SH-SY5Y (cell line): Measurements from ENCODE around the gene EXOC3.

Experiments used
- GATA2 ChIP-seq: IDR thresholded peaks from 2 replicates; pipeline ENCODE4 v1.6.1; 2011; ENCODE audit warnings: mild to moderate bottlenecking, low read depth, low read length
- GATA3 ChIP-seq: IDR thresholded peaks from 2 replicates; pipeline ENCODE4 v1.6.1; 2011; ENCODE audit warnings: low read depth, mild to moderate bottlenecking, low read length, moderate library complexity

EXOC3 gene

DNA sequence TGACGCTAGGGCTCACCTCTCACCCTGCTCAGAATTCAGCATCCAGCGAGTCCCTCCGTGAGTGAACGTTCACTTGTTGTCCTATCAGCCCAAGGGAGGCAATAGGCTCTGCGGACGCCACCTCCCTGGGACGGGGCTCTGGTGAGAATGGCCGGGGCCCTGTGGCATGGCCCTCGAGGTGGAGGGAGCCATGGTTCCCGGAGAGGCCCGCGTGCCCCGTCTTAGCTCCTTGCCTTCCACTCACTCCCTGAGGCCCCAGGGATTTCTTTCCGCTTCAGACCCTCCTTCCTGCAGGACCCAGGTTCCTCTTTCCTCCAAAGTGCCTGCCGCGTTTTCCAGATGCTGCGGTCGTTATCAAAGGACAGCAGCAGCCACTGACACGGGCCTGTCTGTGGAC is 21.5 kb downstream of the EXOC3 start:
- TF ChIP-seq GATA3 (no peak), GATA2 (no peak)

DNA sequence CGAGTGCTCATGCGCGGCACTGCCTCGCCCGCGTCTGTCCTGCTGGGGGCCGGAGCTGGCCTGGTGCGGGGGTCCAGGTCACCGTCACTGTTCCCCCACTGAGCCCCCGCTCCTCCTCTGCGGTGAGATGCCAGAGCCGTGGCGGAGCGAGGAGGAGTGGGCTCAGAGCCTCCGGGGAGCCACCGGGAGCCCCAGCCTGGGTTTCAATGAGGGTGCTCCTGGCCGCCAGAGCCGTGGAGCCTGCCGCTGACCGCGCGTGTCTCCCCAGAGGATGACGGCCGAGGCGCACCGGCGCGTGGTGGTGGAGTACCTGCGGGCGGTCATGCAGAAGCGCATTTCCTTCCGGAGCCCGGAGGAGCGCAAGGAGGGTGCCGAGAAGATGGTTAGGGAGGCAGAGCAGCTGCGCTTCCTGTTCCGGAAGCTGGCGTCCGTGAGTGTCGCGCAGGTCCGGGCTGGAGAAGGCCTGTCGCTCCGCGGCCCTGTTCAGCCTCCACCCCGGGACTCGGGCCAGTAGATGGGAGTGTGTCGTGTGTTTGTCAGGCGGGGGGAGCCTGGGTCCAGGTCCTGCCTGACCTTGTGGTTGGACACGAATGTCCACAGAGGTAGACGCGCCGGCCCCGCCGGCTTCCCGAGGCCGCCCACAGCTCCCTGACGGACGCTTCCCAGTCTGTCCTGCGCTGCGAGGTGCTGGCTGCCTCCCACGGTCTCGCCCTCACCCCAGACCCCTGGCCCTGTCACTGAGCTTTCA is 22.0 kb downstream of the EXOC3 start:
- TF ChIP-seq GATA2 = no peak

DNA sequence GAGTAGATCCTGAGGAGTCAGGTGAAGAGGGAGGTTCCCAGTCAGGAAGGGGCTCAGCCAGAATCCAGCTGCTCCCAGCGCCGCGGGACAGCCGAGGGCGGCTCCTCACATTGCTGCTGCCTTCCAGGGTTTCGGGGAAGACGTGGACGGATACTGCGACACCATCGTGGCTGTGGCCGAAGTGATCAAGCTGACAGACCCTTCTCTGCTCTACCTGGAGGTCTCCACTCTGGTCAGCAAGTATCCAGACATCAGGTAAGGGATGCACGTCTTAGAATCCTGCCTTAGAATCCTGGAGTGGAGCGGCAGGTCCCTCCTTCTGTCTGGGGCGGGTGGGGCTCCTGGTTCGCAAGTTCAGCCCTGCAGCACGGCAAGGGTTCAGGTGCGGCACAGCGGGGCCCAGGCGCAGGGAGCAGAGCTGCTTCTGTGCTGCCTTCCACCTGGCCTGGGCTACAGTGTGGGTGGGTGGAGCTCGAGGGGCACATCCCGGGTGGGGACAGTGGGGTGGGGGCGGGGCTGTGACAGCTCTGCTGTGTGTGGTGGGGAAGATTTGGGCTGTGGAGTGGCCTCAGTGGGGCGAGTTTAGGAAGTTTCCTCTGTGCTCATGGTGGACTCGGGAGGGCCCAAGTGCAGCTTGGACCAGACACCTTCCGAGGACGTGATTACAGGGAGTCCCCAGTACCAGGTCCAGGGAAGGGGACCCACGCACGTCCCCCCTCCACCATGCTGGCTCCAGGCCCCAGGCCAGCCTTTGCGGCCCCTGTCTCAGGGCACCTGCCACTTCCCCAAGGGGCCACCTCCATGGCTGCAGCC is 22.8 kb downstream of the EXOC3 start:
- TF ChIP-seq GATA2 = no peak
- no peak for TF ChIP-seq GATA3

DNA sequence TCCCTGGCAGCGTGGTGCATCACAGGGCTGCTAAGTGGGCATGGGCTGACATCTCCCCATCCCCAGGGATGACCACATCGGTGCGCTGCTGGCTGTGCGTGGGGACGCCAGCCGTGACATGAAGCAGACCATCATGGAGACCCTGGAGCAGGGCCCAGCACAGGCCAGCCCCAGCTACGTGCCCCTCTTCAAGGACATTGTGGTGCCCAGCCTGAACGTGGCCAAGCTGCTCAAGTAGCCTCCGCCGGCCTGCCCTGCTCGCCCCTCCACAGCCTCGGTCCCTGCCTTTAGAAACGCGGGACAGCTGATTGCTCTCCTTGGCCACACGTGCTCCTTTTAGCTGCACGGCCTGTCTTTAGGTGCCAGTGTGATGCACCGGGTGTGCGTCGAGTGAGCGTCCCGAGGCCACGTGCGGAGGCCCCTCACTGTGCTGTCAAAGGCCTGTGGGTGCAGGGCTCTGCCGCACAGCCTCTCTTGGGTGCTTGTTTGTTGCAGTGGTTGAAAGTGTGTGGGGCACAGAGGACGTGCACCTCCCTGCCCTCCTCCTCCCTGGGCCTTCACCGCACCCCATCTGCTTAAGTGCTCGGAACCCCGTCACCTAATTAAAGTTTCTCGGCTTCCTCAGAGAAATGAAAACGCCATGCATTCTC is 23.8 kb downstream of the EXOC3 start:
- TF ChIP-seq GATA2 (no peak), GATA3 (no peak)

DNA sequence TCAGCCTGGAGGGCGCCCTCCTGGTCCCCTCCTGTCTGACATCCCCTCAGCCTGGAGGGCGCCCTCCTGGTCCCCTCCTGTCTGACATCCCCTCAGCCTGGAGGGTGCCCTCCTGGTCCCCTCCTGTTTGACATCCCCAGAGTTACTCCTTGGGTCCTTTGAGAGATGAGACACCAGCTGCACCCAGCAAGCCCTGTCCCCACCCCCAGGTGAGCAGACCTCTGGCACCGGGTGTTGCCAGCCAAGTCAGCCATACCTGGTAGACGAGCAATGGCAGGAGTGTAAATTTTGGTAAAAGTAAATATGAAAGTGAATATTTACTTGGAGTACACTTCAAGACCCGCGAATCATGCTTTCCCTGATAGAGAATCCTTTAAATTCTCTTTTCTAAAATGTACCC is 25.4 kb downstream of the EXOC3 start:
- TF ChIP-seq GATA3 (no peak), GATA2 (no peak)

DNA sequence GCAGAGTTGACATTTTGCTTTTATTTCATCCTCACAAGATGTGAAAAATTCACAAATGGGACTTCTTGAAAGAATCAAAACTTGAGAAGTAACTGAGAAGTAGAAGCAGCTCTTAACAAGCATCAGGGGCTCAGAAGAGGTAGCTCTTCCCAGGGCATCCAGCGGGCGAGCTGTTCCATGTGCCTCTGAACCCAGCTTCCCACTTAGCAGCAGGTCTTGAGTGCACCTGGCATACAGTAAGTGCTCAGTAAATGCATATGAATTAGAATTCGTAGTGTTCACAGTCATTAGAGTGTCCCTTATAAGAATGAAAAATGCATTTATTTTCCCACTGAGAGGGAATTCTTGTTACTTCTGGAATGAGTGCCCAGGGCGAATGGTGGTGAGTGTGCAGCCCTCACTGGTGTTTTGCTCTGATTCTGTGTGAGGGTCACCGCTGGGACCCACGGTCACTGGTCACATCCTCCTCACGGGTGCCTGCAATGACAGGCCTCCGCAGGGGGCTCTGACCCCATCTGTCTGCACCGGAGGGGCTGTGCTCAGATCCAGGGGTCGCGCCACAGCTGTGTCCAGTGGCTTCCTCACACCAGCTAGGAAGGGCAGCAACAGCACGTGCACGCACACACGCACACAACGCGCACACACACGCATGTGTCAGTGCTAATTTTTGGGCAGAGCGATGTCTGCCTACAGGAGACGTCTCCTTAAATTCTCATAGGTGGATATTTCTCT is 26.9 kb downstream of the EXOC3 start:
- TF ChIP-seq GATA3 (no peak), GATA2 (no peak)

DNA sequence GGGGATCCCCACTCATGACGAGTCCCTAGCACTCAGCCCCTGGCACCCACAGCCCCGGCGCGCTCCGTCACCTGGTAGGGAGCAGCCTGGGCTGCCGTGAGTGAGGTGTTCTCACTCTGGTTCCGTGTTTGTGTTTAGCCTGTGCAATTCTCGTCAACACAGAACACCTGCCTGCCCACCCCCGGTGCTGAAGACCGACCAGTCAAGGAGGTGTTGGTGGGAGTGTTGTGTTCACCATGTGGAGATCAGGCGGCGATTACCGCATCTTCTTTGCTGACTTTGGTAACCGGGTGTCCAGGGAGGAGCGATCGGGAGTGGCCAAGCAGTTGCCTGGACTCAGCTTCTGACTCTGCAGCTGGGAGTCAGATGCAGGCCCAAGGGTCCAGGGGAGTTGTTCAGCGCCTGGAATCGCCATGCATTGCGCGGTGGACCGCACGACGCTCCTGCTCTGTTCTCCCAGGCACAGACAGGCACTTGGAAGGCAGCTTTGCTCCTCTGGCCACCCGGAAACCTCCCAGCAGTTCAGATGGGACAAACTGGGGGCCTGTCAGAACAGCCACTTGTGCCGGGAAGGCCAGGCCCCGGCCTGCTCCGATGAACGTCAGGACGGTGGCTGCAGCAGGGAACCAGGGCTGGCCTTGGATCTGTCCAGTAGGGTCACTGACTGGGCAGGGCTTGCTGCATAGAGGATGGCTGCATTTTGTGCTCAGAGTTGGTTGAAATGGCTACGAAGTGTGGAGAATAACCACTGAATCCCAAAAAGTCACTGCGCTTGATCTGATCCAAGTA is 28.2 kb downstream of the EXOC3 start:
- no peak for TF ChIP-seq GATA3
- TF ChIP-seq GATA2 = no peak

DNA sequence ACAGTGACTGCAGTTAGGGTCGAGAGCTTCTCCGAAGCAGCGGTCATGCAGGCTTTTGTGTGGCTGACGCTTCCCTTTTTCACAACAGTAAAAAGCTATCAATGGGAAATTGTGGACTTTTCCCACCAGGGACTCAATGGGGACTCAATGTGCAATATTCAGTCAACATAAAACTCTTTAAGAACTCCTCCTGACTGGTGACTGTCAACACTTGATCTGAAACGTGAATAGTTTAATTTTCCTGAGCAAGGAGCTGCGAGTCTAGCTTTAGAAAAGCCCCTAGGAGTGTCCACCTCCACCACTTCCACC is 28.7 kb downstream of the EXOC3 start:
- TF ChIP-seq GATA2 (no peak), GATA3 (no peak)

DNA sequence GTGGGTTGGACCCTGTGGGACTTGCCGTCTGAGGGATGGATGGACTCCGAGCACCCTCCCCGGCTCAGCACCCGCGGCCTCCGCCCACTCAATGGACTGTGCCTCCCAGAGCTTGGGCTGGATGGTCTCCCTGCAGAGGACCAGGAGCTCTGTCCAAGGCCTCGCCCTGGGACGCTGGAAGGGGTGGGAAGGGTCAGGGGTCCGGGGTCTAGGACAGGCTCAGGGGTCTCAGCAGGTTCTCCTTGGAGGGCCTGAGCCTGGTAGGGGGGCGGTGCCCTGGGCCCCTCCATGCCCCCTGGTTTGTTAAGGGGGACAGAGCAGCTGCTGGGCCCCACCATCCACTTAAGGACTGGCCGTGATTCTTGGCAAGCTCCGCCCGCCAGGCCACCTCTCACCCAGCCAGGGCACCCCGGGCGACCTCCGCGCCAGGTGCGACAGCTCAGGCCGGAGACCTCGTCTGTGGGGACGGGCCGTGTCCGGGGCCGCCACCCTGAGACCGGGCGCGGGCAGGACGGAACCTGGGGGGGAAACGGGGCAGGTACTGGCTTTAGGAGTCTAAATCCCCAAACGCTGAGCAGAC is 29.2 kb downstream of the EXOC3 start:
- TF ChIP-seq GATA2 (no peak), GATA3 (no peak)

DNA sequence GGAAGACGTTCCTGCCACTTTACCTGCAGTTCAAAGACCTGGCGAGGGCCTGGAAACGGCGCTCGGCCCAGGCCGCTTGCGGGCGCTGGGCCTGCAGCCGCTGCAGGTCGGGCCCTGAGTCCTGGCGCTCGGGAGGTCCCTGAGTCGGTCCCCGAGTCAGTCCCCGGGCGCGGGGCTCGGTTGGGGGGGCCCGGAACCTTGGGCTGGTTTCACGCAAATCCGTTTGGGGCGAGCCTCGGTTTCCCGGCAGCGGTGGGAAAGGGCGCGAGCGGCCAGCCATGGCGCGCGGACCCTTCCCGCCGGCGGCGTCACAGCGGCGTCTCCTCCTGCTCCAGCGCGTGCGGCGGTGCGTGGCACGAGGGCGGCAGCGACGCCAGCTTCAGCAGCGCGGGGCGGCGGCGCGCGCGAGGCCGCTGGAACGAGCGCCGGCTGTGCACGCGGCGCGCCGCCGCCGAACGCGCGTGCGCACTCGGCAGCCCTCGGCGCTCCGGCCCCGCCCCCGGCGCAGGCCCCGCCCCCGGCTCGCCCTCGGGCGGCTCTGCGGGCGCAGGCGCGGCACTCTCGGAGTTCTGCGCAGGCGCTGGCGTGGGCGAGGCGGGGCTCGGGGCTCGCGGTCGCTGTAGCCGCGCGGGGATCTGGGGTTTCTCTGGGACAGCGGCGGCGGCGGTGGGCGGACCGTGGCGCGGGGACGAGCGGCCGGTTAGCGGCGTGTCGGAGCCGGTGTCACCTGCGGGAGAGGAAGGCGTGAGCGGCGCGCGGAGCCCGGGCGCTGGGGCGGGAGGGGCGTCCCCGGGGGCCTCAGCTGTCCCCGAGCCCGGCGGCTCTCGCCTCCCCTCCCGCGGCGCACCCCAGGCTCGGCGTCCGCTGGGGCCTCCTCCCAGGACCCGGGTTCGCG is 29.9 kb downstream of the EXOC3 start:
- no peak for TF ChIP-seq GATA2
- TF ChIP-seq GATA3 = no peak

DNA sequence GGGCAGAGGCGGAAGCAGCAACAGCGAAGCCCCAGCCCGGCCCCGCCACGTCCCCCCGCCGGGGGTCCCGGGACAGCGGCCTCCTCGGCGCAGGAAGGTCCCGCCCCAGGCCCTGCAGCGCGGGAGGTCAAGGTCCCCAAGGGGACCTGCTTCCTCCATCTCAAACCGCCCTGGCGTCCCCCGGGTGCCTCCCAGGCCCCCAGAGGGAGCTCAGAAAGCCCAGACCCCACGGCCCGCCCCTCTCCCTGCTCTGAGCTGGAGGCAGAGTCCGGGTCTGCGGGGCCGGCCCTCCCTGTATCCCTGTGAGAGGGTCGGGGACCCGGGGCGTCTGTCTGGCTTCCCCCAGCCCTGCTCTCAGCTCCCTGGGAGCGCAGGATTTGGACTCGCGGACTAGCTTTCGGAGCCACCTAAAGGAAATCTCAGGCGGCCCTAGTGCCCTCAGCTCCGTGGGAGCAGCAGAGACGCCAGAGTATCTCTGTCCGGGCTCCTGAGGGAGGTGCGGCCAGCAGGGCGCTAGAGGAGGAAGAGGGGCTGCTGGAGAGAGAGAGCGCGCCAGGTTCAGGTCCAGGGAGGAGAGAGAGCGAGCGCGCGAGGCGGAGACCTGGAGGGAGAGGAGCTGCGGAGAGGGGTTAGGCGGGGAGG is 30.7 kb downstream of the EXOC3 start:
- TF ChIP-seq GATA3 (no peak), GATA2 (no peak)

DNA sequence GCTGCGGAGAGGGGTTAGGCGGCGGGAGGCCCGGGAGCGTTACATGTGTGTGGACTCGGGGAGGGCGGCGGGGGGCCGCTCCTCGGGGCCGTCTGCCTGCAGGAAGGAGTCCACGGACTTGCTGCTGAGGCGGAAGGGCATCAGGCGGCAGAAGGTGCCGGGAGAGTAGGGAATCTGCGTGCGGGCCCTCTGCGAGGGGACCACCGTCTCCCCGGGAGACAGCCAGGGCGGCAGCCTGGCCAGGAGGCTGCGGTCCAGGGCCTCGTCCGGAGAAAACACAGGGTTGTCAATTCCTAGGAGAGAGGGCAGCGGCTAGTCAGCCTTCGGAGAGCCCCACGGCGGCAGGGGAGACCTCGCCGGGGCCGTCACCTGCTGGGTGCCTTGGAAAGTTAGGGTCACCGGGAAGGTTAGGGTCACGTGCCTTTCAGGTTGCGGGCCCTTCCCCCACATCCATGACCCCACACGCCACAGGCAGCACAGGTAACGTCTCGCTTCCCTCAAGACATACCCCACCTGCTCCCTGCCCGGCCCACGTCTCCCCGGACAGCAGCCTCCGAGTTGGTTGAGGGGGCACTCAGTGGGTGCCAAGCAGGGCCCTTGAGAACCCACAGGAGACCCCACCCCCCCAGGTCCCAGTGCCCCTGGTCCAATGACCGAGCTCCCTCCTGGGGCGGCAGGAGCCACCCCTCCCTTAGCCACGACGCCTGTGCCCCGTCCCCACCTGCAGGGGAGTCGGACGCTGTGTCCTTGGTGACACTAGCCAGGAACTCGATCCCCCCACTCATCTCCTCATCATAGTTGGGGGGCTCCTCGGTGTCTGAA is 32.1 kb downstream of the EXOC3 start:
- TF ChIP-seq GATA3 (no peak), GATA2 (no peak)

DNA sequence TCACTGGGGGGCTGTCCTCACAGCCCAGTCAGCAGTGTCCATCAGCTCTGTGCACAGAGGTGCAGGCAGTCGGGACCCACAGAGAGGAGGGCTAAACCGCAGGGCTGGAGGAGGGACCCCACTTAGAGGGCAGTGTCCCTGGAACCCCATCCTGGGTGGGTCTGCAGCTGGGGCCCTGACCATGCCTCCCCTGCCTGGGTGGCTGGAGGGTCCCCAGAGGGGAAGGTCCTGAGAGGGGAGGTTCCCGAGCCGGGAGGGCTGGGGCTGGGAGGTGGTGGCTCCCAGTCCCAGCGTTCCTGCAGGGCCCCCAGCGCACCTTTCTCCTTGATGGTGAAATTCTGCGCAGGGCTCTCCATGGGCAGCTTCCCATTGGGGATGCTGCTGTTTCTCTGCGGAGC is 32.7 kb downstream of the EXOC3 start:
- TF ChIP-seq GATA3 = no peak
- no peak for TF ChIP-seq GATA2
